M059J (cell line): ENCODE data around the gene PLSCR1. TPM values are rescaled to one million over a fixed set of nuclear protein-coding genes. Genes with fewer than 3 reads are reported as not detected.

Experiments used
- DNase-seq: peaks from one replicate; pipeline ENCODE4 v3.0.0-alpha.2; 2012; ENCODE audit warnings: low read depth
- total RNA-seq: library from RNA; depleted of rRNA; stranded (reverse); fragments of >200 nt; shearing (Covaris generic); gene quantifications from 2 replicates; pipeline ENCODE4 v1.2.3, GENCODE V29; 2014; rRNA removed

Gene PLSCR1
- total RNA-seq, 1 experiment from 2014 or later, result 782 TPM

DNA sequence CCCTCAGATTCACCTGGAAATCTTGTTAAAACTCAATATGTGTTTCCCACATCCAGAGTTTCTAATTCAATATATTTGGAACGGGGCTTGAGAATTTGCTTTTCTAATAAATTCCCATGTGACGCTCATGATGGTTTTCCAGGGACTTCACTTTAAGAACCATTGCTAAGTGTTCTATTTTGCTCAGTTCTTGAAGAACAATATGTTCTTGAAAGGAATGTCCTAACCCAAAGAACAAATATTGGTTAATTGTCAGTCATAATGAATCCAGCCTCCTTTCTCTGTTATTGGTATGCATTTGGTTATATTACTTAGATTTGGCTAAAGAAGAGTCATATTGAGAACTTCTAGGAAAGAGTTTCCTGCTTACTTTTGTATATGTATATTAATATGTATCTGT is 70.7 kb downstream of the PLSCR1 start:
- no peak for DNase-seq

DNA sequence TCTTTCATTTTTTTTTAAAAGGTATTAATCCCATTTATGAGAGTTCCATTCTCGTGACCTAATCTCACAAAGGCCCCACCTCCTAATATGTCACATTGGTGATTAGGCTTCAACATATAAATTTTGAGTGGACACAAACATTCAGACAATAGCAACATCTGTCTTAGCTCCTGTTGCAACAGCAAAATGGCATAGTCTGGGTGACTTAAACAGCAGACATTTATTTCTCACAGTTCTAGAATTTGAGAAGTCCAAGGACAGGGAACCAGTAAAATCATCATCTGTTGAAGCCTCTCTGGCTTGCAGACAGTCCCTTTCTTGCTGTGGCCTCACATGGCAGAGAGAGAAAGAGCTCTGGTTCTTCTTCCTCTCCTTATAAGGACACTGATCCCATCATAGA is 71.8 kb downstream of the PLSCR1 start:
- DNase-seq, result no peak

DNA sequence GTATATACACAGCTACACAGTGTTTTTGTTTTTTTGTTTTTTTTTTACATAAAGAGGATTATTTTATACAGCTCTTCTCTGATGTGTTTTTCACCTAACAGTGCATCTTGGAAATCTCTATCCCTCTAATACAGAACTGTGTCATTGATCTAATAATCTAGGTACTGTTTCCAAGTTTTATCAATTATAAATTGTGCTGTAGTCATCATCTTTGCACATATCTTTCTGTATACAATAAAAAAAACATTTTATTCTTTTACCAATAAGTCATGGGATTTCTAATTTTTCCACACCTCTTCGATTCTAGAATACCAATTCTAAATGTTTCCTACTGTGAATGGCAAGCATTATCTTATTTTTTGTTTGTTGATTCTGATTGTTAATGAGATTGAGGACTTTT is 73.4 kb downstream of the PLSCR1 start:
- no peak for DNase-seq

DNA sequence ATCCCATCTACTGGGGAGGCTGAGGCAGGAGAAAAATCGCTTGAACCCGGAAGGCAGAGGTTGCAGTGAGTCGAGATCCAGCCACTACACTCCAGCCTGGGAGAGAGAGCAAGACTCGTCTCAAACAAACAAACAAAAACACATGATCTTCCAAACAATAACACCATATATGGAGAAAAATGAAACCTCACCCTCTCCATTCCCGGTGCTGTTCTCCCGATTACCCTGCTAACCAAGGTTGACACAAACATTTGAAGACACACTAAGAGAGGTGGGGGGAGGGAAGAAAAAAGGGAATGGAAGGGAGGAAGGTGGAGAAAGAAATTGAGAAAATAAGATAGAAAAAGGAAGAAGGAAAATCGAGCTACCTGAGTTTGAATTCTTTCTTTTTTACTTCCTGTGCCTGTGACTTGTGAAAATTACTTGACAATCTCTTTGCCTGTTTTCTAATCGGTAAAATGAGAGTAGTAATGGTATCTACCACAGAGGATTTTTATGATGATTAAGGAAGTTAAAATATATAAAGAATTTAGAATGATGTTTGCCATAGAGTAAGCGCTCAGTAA is 73.9 kb downstream of the PLSCR1 start:
- DNase-seq, result no peak

DNA sequence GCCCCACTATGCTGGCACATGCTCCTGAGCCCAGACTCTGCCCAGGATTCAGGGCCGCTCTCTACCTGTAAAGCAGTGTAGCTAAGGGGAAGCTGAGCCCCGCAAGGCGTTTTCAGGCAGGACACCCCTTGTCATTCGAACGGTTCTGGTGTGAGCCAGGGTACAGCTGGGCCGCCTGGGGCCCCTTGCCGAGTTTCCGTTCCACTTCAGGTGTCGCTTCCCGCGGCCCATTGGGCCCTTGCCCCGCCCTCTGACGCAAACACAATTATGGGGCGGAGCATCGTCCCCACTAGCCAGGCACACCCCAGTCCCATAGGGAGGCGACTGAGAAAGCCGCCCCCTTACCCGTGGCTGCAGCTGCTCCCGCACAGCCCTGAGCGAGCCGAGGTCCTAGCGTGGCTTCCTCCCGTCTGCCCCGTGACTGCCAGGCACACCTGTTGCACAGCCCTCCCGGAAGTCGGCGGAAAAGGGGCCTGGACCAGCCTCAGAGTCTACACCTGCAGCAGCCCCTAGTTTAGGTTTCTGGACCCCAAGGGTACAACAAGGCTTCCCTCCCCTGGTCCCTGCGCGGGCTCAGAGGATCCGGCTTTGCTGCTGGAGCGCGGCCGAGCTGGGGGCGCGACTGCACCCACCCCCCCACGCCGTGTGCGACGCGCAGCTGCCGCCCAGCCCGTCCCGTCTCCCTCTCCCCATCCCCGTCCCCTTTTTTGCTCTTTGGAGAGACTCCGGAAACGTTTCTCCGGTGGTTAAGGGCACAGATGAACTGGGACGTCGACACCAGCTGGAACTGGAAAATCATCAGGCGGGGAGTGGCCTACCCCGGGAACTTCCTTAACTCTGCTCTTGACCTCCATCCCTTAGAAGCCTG is 75.0 kb downstream of the PLSCR1 start, which contains the start of gene PLSCR2:
Gene PLSCR2 (minus strand): TSS at position 412 of the 868 bp plus-strand sequence. CDS start 9,657 bp downstream, outside the sequence.
- peak; percentile 20 for DNase-seq

DNA sequence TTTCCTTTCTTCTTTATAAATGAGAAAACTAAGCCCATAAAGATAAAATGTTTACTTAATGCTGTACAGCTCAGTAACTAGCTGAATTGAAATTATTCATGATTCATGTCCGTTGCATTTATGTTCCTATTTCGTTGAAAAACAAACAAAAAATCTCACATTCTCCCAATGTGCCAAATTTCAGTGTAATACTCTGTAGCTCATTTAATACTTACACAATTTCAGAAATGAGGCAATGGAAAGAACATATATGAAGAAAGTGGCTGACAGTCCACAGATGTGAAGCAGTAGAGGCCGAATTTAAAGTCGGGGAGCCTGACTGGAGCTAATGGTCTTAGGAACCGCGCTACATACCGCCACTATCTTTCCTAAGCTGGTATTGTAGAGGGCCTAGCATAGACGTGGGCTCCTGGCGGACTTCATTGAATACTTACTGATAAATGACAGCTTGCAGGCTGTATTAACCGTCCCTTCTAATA is 75.7 kb downstream of the PLSCR1 start:
- DNase-seq, result peak; percentile 26

DNA sequence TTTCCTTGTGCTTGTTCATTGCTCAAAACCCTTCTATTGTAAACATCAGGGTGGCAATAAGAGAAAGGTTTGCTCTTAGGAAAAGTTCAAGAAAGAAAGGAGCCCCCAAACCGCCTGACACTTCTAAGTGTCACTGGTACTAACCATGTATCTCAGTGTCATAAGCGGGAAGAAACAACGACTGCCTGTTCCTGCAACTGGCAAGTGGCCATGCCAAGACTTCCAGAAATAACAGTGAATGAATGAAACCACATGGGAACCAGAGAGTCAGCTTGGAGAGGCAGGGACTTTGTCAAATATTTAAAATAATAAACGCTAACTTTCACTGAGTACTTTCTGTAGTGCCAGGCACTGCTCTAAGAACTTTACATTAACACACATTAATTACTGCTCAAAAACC is 76.2 kb downstream of the PLSCR1 start:
- peak; percentile 44 for DNase-seq

DNA sequence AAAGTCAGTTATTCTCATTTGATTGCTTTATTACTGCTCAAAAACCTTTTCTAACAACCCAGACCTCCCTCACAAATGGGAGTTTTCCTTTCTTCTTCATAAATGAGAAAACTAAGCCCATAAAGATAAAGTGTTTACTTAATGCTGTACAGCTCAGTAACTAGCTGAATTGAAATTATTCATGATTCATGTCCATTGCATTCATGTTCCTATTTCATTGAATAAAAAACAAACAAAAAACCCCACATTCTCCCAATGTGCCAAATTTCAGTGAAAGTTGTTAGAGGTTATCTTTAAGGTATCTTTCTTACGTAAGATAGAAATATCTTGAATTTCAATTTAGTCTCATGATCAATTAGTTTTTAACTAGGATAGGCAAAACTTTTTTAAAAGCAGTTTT is 77.8 kb downstream of the PLSCR1 start:
- peak; percentile 55 for DNase-seq

DNA sequence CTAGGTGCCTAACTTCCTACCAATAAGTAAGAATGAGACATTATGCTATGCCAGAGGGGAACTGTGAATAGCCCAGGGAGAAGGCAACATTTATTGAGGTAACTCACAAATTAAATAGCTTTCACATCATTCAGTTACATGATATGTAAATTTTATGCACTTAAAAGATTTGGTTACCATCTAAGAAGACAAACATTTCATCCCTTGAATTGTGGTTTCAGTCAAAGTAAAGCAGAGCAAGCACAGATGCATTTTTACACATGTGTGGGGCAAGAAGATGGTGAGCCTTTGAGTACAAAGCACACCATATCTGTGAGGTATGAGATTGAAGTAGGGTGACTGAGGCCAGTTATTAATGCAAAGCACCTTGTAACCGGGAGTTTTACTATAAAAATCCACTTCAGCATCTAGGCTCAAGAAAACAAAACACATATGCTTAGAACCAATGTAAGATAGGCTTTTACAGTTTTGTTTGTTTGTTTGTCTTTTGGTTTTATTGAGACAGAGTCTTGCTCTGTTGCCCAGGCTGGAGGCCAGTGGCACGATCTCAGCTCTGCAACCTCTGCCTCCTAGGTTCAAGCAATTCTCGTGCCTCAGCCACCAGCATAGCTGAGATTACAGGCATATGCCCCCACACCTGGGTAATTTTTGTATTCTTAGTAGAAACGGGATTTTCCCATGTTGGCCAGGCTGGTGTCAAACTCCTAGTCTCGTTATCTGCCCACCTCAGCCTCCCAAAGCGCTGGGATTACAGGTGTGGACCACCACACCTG is 78.5 kb downstream of the PLSCR1 start:
- DNase-seq, result peak; percentile 25

Other genes with a start within 250 kb of the PLSCR1 start
- gene PLSCR2, start 75.0 kb downstream of the PLSCR1 start, total RNA-seq, result not detected in 2 replicates
- gene PLSCR5, start 60.7 kb upstream of the PLSCR1 start, total RNA-seq, result not detected in 2 replicates